PC-3 (cell line): ENCODE results near the gene ADARB2. TPM values are rescaled to one million over a fixed set of nuclear protein-coding genes. Genes with fewer than 3 reads are reported as not detected.

Experiments used
- ATAC-seq: fragments of 200-7000 bp; cut with Tn5 transposase; 2 replicates; pipeline ENCODE4 v1.9.1; 2020; ENCODE audit warnings: mild to moderate bottlenecking, moderate library complexity
- BruUV-seq: library from RNA; stranded (reverse); fragments of 400-500 nt; replicated peaks from 2 replicates; lab custom pipeline; 2021; lab: Mats Ljungman, UMichigan
- CTCF ChIA-PET: fragments of 300-600 bp; sonication (Branson Sonifier 250); formaldehyde crosslinking; loops from one replicate; lab custom pipeline; 2022; ENCODE audit warnings: antibody characterized with exemption; lab: Charles Lee
- POLR2A ChIA-PET: fragments of 300-600 bp; sonication (Branson Sonifier 250); formaldehyde crosslinking; loops from one replicate; lab custom pipeline; 2022; ENCODE audit warnings: antibody characterized with exemption; ENCODE audit not compliant: unreplicated experiment; lab: Charles Lee
- DNase-seq: peaks from one replicate; pipeline ENCODE4 v3.0.0-alpha.2; 2015
- H2AFZ ChIP-seq: fragments of 300-600 bp; sonication (generic); 2 replicates; pipeline ENCODE4 v1.6.0; 2016; ENCODE audit warnings: antibody characterized with exemption, low read length
- H3F3A ChIP-seq: fragments of 300-600 bp; sonication (generic); one replicate; pipeline ENCODE4 v1.6.0; 2017; ENCODE audit warnings: antibody characterized with exemption, low read length, control low read depth, mild to moderate bottlenecking; ENCODE audit not compliant: unreplicated experiment
- H3K27ac ChIP-seq: fragments of 300-600 bp; sonication (generic); 2 replicates; pipeline ENCODE4 v1.5.1; 2016; ENCODE audit warnings: mild to moderate bottlenecking, low read length
- H3K27me3 ChIP-seq: fragments of 300-600 bp; sonication (generic); 2 replicates; pipeline ENCODE4 v1.6.1; 2016; ENCODE audit warnings: low read length, mixed read lengths
- H3K36me3 ChIP-seq: fragments of 300-600 bp; sonication (generic); 2 replicates; pipeline ENCODE4 v1.6.1; 2016; ENCODE audit warnings: low read depth, mixed run types, low read length, mixed read lengths
- H3K4me1 ChIP-seq: fragments of 300-600 bp; sonication (generic); 2 replicates; pipeline ENCODE4 v1.5.1; 2016; ENCODE audit warnings: low read length; ENCODE audit not compliant: insufficient read depth
- H3K4me2 ChIP-seq: fragments of 300-600 bp; sonication (generic); 2 replicates; pipeline ENCODE4 v1.6.0; 2016; ENCODE audit warnings: low read length
- H3K4me3 ChIP-seq: fragments of 300-600 bp; sonication (generic); 2 replicates; pipeline ENCODE4 v1.5.1; 2016; ENCODE audit warnings: mild to moderate bottlenecking, low read length, mixed read lengths
- H3K79me2 ChIP-seq: fragments of 300-600 bp; sonication (generic); 2 replicates; pipeline ENCODE4 v1.6.1; 2017; ENCODE audit warnings: low read length, mixed read lengths
- H3K9ac ChIP-seq: fragments of 300-600 bp; sonication (generic); 2 replicates; pipeline ENCODE4 v1.6.0; 2016; ENCODE audit warnings: mild to moderate bottlenecking, low read length
- H3K9me2 ChIP-seq: fragments of 300-600 bp; sonication (generic); replicated peaks from 2 replicates; pipeline ENCODE4 v1.6.1; 2016; ENCODE audit warnings: mixed run types, low read length, mixed read lengths
- H3K9me3 ChIP-seq: fragments of 300-600 bp; sonication (generic); 2 replicates; pipeline ENCODE4 v1.6.1; 2016; ENCODE audit warnings: low read length, mixed read lengths
- H4K20me1 ChIP-seq: fragments of 300-600 bp; sonication (generic); 2 replicates; pipeline ENCODE4 v1.6.1; 2016; ENCODE audit warnings: low read length, mixed read lengths
- EZH2 ChIP-seq: fragments of 300-600 bp; sonication (generic); IDR thresholded peaks from one replicate; pipeline ENCODE4 v1.6.1; 2017; ENCODE audit warnings: antibody characterized with exemption, mild to moderate bottlenecking, low read length; ENCODE audit not compliant: unreplicated experiment
- EZH2phosphoT487 ChIP-seq: fragments of 300-600 bp; sonication (generic); IDR thresholded peaks from 2 replicates; pipeline ENCODE4 v1.6.1; 2018; ENCODE audit warnings: mild to moderate bottlenecking, antibody characterized with exemption, low read length, borderline replicate concordance
- intact Hi-C: fragments of 100-400 bp; cut with micrococcal nuclease; formaldehyde crosslinking; loops from 2 replicates; pipeline ENCODE4 v1.9.0; 2023
- total RNA-seq: library from RNA; depleted of rRNA; stranded (reverse); fragments of >200 nt; gene quantifications from 2 replicates; pipeline ENCODE4 v1.2.3, GENCODE V29; 2014
- TF ChIP-seq, protein P1 (sequence below): fragments of 300-600 bp; sonication (generic); conservative IDR thresholded peaks from 2 replicates; pipeline ENCODE4 v1.5.1; 2017; ENCODE audit warnings: antibody characterized with exemption, low read depth, mild to moderate bottlenecking, low read length

ADARB2 gene
- total RNA-seq, 1 experiment from 2014 or later: not detected

- ATAC-seq (no peak), DNase-seq (no peak)
These were observed 596.1 kb downstream of the ADARB2 start for GRCh38 chr10:1141261-1141660.

GRCh38 chr10:1138529-1138928 is 598.8 kb downstream of the ADARB2 start:
- Histone ChIP-seq H3K79me2 (no peaks in the 10 kb centered on the region), H3K27me3 (peaks cover 16% of the 10 kb centered on the region; the same call in 1 of the 2 replicates)
- BruUV-seq: no TSS peak

More at GRCh38 chr10:1141261-1141660, 596.1 kb downstream of the ADARB2 start:
- intact Hi-C loops: no loop called here
- Histone ChIP-seq H3K4me3 (no peak overlapping the region), H3K79me2 (no peaks in the 10 kb centered on the region), H3K9me3 (no peaks in the 10 kb centered on the region), H4K20me1 (no peaks in the 10 kb centered on the region), H3K4me1 (no peaks in the 10 kb centered on the region), H3K36me3 (no peaks in the 10 kb centered on the region), H3K9ac (no peak overlapping the region), H3K27me3 (peaks cover 16% of the 10 kb centered on the region; the same call in 1 of the 2 replicates), H3K4me2 (no peak overlapping the region), H2AFZ (no peak overlapping the region), H3F3A (no peaks in the 10 kb centered on the region), H3K9me2 (no peaks in the 10 kb centered on the region), H3K27ac (no peak overlapping the region)
- TF ChIP-seq, protein P1, sequence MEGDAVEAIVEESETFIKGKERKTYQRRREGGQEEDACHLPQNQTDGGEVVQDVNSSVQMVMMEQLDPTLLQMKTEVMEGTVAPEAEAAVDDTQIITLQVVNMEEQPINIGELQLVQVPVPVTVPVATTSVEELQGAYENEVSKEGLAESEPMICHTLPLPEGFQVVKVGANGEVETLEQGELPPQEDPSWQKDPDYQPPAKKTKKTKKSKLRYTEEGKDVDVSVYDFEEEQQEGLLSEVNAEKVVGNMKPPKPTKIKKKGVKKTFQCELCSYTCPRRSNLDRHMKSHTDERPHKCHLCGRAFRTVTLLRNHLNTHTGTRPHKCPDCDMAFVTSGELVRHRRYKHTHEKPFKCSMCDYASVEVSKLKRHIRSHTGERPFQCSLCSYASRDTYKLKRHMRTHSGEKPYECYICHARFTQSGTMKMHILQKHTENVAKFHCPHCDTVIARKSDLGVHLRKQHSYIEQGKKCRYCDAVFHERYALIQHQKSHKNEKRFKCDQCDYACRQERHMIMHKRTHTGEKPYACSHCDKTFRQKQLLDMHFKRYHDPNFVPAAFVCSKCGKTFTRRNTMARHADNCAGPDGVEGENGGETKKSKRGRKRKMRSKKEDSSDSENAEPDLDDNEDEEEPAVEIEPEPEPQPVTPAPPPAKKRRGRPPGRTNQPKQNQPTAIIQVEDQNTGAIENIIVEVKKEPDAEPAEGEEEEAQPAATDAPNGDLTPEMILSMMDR: no peak
- no peak for TF ChIP-seq EZH2phosphoT487
- no peak for TF ChIP-seq EZH2
- CTCF ChIA-PET: no interaction called here
- POLR2A ChIA-PET: no interaction called here
- no TSS peak for BruUV-seq

DNA sequence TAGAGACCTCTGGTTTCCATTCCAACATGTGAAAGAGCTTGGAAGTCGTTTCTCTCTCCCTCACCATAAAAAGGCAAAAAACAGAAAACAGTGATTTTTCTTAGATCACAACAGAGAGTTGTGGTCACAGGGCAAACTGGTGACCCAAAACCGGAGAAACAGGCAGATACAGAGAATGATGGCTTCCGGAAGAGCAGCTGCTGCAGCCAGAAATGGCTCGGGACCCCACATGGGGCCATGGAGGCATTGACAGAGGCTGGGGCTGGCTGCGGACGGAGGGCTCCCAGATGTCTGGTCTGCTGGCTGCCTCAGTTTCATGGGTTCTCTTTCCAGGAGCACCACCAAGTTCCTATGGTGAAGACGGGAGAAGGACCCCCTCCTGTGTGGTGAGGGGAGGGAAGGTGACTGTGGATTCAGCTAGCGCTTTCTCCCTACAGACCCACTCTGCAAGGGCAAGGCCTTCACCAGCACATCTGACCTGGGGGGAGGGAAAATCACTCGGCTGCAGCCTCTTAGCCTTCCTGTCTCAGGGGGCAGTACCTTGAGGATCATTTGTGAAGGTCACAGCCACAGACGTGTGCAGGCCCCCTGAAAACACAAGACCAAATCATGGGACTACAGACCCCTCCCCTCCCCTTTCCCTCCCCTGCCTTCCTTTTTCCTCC is 599.7 kb downstream of the ADARB2 start:
- Histone ChIP-seq H3K27me3 (peaks cover 16% of the 10 kb centered on the region; the same call in 1 of the 2 replicates), H3K79me2 (no peaks in the 10 kb centered on the region), H3K27ac (no peak overlapping the region), H4K20me1 (no peaks in the 10 kb centered on the region), H3K9me2 (no peaks in the 10 kb centered on the region), H3F3A (no peaks in the 10 kb centered on the region), H3K9ac (no peak overlapping the region), H3K36me3 (no peaks in the 10 kb centered on the region), H3K9me3 (no peaks in the 10 kb centered on the region), H2AFZ (no peak overlapping the region), H3K4me2 (no peak overlapping the region), H3K4me1 (no peaks in the 10 kb centered on the region), H3K4me3 (no peak overlapping the region)
- BruUV-seq: no TSS peak
- CTCF ChIA-PET: no interaction called here
- POLR2A ChIA-PET: no interaction called here
- intact Hi-C loops: no loop called here
- no peak for DNase-seq
- ATAC-seq: no peak
- TF ChIP-seq, protein P1: no peak

More at GRCh38 chr10:1138529-1138928, 598.8 kb downstream of the ADARB2 start:
- no peaks in the 10 kb centered on the region for H4K20me1 ChIP-seq
- intact Hi-C loops: no loop called here
- H3F3A ChIP-seq: no peaks in the 10 kb centered on the region
- CTCF ChIA-PET: no interaction called here
- no peak overlapping the region for H3K9ac ChIP-seq
- H3K4me3 ChIP-seq: no peak overlapping the region
- H3K4me1 ChIP-seq: no peaks in the 10 kb centered on the region
- H3K9me2 ChIP-seq: no peaks in the 10 kb centered on the region
- POLR2A ChIA-PET: no interaction called here
- no peak overlapping the region for H3K4me2 ChIP-seq
- TF ChIP-seq EZH2: no peak
- TF ChIP-seq EZH2phosphoT487: no peak
- TF ChIP-seq, protein P1: no peak
- no peak overlapping the region for H2AFZ ChIP-seq
- ATAC-seq (no peak), DNase-seq (no peak)
- H3K36me3 ChIP-seq: no peaks in the 10 kb centered on the region
- H3K9me3 ChIP-seq: no peaks in the 10 kb centered on the region
- H3K27ac ChIP-seq: no peak overlapping the region
